T-helper 17 cell (primary cell): ENCODE measurements around the gene ABI1. TPM values are rescaled to one million over a fixed set of nuclear protein-coding genes. Genes with fewer than 3 reads are reported as not detected.

ENCODE experiments used
- ATAC-seq: fragments of 150-1000 bp; cut with Tn5 transposase; 2 replicates; pipeline ENCODE4 v1.10.0; 2021; ENCODE audit warnings: mild to moderate bottlenecking, moderate library complexity
- DNase-seq, 3 donors: peaks; one replicate each; pipeline versions ENCODE4 v3.0.0 to v3.0.0-alpha.2; 2020 to 2021
- H3K9me3 ChIP-seq: one replicate; pipeline ENCODE4 v1.7.0; 2013; ENCODE audit warnings: low read length, mild to moderate bottlenecking; ENCODE audit not compliant: control insufficient read depth, poor library complexity, severe bottlenecking
- H3K27ac Mint-ChIP-seq: one replicate; pipeline ENCODE4 v1.8.0; 2022; ENCODE audit warnings: mild to moderate bottlenecking, moderate library complexity, mixed read lengths
- H3K27me3 Mint-ChIP-seq: one replicate; pipeline ENCODE4 v1.8.0; 2022; ENCODE audit warnings: mixed read lengths
- H3K36me3 Mint-ChIP-seq: one replicate; pipeline ENCODE4 v1.8.0; 2022; ENCODE audit warnings: low read depth, mixed read lengths
- H3K4me1 Mint-ChIP-seq: one replicate; pipeline ENCODE4 v1.8.0; 2022; ENCODE audit warnings: mild to moderate bottlenecking, mixed read lengths
- H3K4me3 Mint-ChIP-seq: one replicate; pipeline ENCODE4 v1.8.0; 2022; ENCODE audit warnings: mild to moderate bottlenecking, moderate library complexity, mixed read lengths
- total RNA-seq, 4 donors: library from RNA in 2 of 4; stranded (reverse) in 2 of 4; gene quantifications; one replicate each; pipeline ENCODE4 v1.2.3 and lab custom pipeline; 2022 to 2026

ABI1 gene
- total RNA-seq, 2 donors from 2014 or later, result 75.5 to 99.4 TPM

DNA sequence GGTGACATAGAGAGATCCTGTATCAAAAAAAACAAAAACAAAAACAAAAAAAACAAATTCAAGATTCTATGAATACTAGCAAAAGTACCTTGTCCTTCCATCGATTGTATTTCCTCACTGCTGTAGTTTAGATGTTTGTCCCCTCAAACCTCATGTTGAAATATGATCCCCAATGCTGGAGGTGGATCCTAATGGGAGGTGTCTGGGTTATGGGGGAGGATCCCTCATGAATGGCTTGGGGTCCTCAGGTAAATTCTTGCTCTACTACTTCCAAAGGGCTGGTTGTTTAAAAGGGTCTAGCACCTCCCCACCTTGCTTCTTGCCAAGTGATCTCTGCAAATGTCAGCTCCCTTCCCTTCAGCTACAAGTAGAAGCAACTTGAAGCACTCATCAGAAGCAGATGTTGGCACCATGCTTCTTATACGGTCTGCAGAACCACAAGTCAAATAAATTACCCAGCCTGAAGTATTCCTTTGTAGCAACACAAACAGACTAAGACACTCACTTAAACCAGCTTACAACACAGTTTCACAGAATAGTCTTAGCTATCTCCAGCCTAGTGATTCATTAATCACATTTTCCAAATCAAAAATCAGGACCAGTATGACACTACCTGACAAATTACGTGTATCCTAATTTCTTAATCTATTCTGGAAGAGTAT lies 20.7 kb downstream of the ABI1 start:
- H3K27me3 Mint-ChIP-seq, result no peaks in the 10 kb centered on the region
- DNase-seq (no peak), ATAC-seq (no peak)
- H3K9me3 ChIP-seq, result no peaks in the 10 kb centered on the region
- peak overlapping the region; percentile 71 for H3K27ac Mint-ChIP-seq
- peaks cover 64% of the 10 kb centered on the region for H3K4me1 Mint-ChIP-seq
- peak overlapping the region; percentile 53 for H3K4me3 Mint-ChIP-seq
- H3K36me3 Mint-ChIP-seq, result no peaks in the 10 kb centered on the region

- ATAC-seq (peak; percentile 40), DNase-seq (no peak)
- H3K4me3 Mint-ChIP-seq, result no peak overlapping the region
Observed at GRCh38 chr10:26837139-26837538, 23.6 kb downstream of the ABI1 start.

DNA sequence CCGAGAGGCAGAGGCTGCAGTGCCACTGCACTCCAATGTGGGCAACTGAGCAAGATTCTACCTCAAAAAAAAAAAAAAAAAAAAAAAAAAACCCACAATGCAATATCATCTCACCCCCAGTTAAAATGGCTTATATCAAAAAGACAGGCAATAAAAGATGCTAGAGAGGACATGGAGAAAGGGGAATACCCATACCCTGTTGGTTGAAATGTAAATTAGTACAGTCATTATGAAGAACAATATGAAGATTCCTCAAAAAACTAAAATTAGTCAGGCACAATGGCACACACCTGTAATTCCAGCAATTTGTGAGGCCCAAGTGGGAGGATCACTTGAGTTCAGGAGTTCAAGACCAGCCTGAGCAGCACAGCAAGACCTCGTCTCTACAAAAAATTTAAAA lies 25.7 kb downstream of the ABI1 start:
- H3K36me3 Mint-ChIP-seq, result peaks cover 2% of the 10 kb centered on the region
- H3K27me3 Mint-ChIP-seq, result no peaks in the 10 kb centered on the region
- no peak overlapping the region for H3K27ac Mint-ChIP-seq
- no peaks in the 10 kb centered on the region for H3K9me3 ChIP-seq
- no peak for ATAC-seq
- no peak overlapping the region for H3K4me3 Mint-ChIP-seq
- no peak for DNase-seq
- peaks cover 53% of the 10 kb centered on the region for H3K4me1 Mint-ChIP-seq

More at GRCh38 chr10:26837139-26837538, 23.6 kb downstream of the ABI1 start:
- Mint-ChIP-seq H3K27ac (no peak overlapping the region), H3K4me1 (peaks cover 60% of the 10 kb centered on the region), H3K27me3 (no peaks in the 10 kb centered on the region), H3K36me3 (peaks cover 2% of the 10 kb centered on the region)
- no peaks in the 10 kb centered on the region for H3K9me3 ChIP-seq

DNA sequence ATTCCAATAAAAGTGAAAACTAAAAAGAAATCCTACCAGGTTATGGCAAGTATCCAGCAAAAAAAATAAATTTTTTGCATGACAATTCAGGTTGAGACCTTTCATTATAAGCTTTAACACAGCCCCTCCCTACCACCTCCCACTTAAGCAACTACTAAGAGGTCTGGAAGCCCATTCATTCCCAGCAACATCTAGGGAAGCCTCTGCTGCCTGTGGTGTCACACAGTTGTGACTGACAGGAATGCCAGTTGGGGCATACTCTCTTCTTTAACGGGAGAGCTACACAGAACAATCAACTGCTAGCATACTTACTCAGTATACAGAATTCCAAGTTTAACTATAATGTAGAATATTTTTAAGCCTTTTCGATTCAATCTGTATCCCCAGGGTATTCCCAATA lies 27.8 kb downstream of the ABI1 start:
- H3K9me3 ChIP-seq, result no peaks in the 10 kb centered on the region
- ATAC-seq (no peak), DNase-seq (no peak)
- Mint-ChIP-seq H3K4me3 (no peak overlapping the region), H3K36me3 (peaks cover 2% of the 10 kb centered on the region), H3K27me3 (no peaks in the 10 kb centered on the region), H3K4me1 (peaks cover 48% of the 10 kb centered on the region), H3K27ac (no peak overlapping the region)

DNA sequence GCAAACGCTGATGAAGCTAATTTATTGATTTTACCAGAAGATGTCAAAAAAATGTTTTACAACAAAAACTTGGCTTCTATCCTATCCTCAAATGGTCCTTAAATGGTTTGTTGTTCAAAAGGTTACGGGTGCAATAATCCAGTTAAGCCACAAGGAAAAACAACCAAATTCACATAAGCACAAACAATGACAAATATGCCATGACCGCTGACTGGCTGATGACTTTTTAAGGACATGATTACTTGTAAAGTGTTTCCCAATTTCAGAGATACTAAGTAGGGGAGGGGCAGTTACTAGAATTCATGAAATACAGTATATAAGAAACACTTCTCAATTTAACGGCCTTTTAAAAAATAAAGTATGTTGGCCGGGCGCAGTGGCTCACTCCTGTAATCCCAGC lies 28.8 kb downstream of the ABI1 start:
- ATAC-seq (no peak), DNase-seq (no peak)
- Mint-ChIP-seq H3K27ac (peak overlapping the region; percentile 19), H3K27me3 (no peaks in the 10 kb centered on the region), H3K4me1 (peaks cover 50% of the 10 kb centered on the region), H3K4me3 (no peak overlapping the region), H3K36me3 (peaks cover 2% of the 10 kb centered on the region)
- no peaks in the 10 kb centered on the region for H3K9me3 ChIP-seq

- no peaks in the 10 kb centered on the region for H3K9me3 ChIP-seq
- no peak overlapping the region for H3K4me3 Mint-ChIP-seq
- no peaks in the 10 kb centered on the region for H3K27me3 Mint-ChIP-seq
- H3K36me3 Mint-ChIP-seq, result peaks cover 2% of the 10 kb centered on the region
- no peak overlapping the region for H3K27ac Mint-ChIP-seq
- H3K4me1 Mint-ChIP-seq, result peaks cover 49% of the 10 kb centered on the region
- DNase-seq, result no peak
- ATAC-seq, result no peak
Observed at GRCh38 chr10:26829810-26830515, 30.8 kb downstream of the ABI1 start.

DNA sequence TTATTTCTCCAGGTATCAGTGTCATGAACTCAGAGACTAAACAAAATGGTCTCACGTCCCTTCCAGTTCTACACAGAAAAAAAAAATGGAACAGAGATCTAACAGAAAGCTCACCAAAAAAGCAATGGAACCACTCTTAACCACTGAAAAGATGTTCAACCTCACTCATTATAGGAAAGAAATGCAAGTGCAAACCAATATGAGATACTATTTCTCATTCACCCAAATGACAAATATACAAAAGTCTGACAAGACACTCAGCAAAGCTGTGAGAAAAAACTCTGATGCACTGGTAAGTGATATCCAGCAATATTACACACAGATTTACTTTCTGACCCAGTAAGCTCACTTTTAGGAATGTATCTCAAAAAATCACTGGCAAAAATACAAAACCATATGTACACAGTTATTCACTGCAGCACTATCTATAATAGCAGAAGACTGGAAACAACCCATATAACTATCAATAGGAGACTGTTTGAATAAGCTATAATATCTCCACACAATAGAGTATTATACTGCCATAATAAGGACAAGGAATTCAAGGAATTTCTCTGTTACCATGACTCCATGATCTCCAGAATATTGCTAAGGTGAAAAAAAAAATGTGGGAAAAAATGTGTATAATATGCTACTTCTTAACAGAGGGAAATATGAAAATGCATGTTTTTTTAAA lies 36.6 kb downstream of the ABI1 start:
- H3K4me1 Mint-ChIP-seq, result peaks cover 51% of the 10 kb centered on the region

GRCh38 chr10:26821699-26822570 lies 38.8 kb downstream of the ABI1 start:
- Mint-ChIP-seq H3K27ac (no peak overlapping the region), H3K4me1 (peaks cover 47% of the 10 kb centered on the region), H3K27me3 (no peaks in the 10 kb centered on the region), H3K36me3 (peaks cover 5% of the 10 kb centered on the region), H3K4me3 (no peak overlapping the region)
- no peaks in the 10 kb centered on the region for H3K9me3 ChIP-seq
- DNase-seq (no peak), ATAC-seq (peak; percentile 44)

More for the DNA sequence above, 36.6 kb downstream of the ABI1 start:
- H3K27me3 Mint-ChIP-seq, result no peaks in the 10 kb centered on the region
- DNase-seq (no peak), ATAC-seq (no peak)
- peaks cover 5% of the 10 kb centered on the region for H3K36me3 Mint-ChIP-seq
- peak overlapping the region; percentile 42 for H3K27ac Mint-ChIP-seq
- H3K9me3 ChIP-seq, result no peaks in the 10 kb centered on the region
- no peak overlapping the region for H3K4me3 Mint-ChIP-seq

DNA sequence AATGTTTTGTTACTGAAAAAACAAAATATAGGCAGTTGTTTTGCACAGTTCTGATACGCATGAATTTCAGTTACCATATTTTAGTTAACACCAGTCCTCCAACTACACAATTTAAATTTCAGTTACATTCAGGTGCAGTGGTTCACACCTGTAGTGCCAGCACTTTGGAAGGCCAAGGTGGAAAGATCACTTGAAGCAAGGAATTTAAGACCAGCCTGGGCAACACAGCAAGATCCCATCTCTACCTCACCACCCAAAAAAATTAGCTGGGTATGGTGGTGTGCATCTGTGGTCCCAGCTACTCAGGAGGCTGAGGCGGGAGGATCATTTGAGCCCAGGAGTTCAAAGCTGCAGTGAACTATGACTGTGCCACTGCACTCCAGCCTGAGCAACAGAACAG lies 45.3 kb downstream of the ABI1 start:
- Mint-ChIP-seq H3K4me1 (peaks cover 34% of the 10 kb centered on the region), H3K4me3 (no peak overlapping the region), H3K27me3 (no peaks in the 10 kb centered on the region), H3K36me3 (peaks cover 2% of the 10 kb centered on the region), H3K27ac (peak overlapping the region; percentile 49)
- no peak for DNase-seq
- no peak for ATAC-seq
- no peaks in the 10 kb centered on the region for H3K9me3 ChIP-seq

GRCh38 chr10:26810435-26811026 lies 50.2 kb downstream of the ABI1 start:
- ATAC-seq (no peak), DNase-seq (no peak)
- no peaks in the 10 kb centered on the region for H3K9me3 ChIP-seq
- no peaks in the 10 kb centered on the region for H3K27me3 Mint-ChIP-seq
- H3K36me3 Mint-ChIP-seq, result no peaks in the 10 kb centered on the region
- peak overlapping the region; percentile 12 for H3K4me3 Mint-ChIP-seq
- no peak overlapping the region for H3K27ac Mint-ChIP-seq
- H3K4me1 Mint-ChIP-seq, result peaks cover 39% of the 10 kb centered on the region

DNA sequence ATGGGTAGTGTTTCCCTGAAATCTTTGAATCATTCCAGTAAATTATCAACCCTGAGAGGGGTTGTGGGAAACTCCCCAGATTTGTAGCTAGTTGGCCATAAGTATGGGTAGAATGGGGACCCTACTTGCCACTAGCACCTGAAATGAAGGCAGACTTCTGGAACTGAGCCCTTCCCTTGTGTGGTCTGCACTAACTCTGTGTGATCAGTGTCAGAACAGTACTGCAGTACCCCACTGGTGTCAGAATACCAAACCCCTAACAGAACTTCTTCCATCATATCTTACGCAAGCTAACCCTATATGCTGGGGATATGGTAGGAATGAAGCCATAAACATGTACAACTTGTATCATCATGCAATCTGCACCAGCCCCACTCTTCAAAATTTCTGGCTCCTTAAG lies 50.8 kb downstream of the ABI1 start:
- ATAC-seq, result no peak
- H3K9me3 ChIP-seq, result no peaks in the 10 kb centered on the region
- Mint-ChIP-seq H3K27me3 (no peaks in the 10 kb centered on the region), H3K27ac (no peak overlapping the region), H3K4me3 (no peak overlapping the region), H3K4me1 (peaks cover 42% of the 10 kb centered on the region), H3K36me3 (no peaks in the 10 kb centered on the region)
- DNase-seq, result no peak

DNA sequence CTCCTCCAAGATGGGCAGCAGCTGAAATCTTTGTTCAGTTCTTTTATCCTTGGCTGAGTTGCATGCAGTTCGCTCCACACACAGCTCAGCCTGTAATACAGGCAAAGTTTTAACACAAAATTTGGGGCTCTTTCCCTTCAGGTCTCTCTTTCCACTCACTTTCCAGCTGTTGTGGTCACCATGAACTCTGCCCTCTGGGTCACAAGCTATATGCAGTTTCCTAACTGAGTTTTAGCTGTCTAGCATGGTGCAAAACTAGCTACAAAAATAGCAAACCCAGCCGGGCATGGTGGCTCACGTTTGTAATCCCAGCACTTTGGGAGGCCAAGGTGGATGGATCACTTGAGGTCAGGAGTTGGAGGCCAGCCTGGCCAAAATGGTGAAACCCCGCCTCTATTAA lies 53.2 kb downstream of the ABI1 start:
- Mint-ChIP-seq H3K27me3 (no peaks in the 10 kb centered on the region), H3K36me3 (no peaks in the 10 kb centered on the region), H3K4me3 (peak overlapping the region; percentile 7), H3K27ac (no peak overlapping the region), H3K4me1 (peaks cover 54% of the 10 kb centered on the region)
- H3K9me3 ChIP-seq, result no peaks in the 10 kb centered on the region
- ATAC-seq, result no peak
- DNase-seq, result no peak
